Karpas-422 (cell line): ENCODE results near the gene HDGFL2. TPM values are rescaled to one million over a fixed set of nuclear protein-coding genes. Genes with fewer than 3 reads are reported as not detected.

Experiments used
- DNase-seq: peaks from one replicate; pipeline ENCODE4 v3.0.0-alpha.2; 2015
- H2AFZ ChIP-seq: fragments of 200-600 bp; sonication (generic); 2 replicates; pipeline ENCODE4 v1.6.1; 2014; ENCODE audit warnings: antibody characterized with exemption, low read length, mixed read lengths
- H3K27ac ChIP-seq: fragments of 200-600 bp; sonication (generic); 2 replicates; pipeline ENCODE4 v1.5.1; 2014; ENCODE audit warnings: mild to moderate bottlenecking, low read length, moderate library complexity
- H3K27me3 ChIP-seq: fragments of 200-600 bp; sonication (generic); 2 replicates; pipeline ENCODE4 v1.6.1; 2014; ENCODE audit warnings: low read length, mixed read lengths
- H3K36me3 ChIP-seq: fragments of 200-600 bp; sonication (generic); 2 replicates; pipeline ENCODE4 v1.6.1; 2014; ENCODE audit warnings: low read length, mixed read lengths; ENCODE audit not compliant: insufficient read depth
- H3K4me1 ChIP-seq: fragments of 200-600 bp; sonication (generic); 2 replicates; pipeline ENCODE4 v1.6.1; 2014; ENCODE audit warnings: mild to moderate bottlenecking, low read length, mixed read lengths
- H3K4me2 ChIP-seq: fragments of 200-600 bp; sonication (generic); 2 replicates; pipeline ENCODE4 v1.6.1; 2014; ENCODE audit warnings: low read length, low read depth, mild to moderate bottlenecking; ENCODE audit not compliant: poor library complexity, severe bottlenecking
- H3K4me3 ChIP-seq: fragments of 200-600 bp; sonication (generic); 2 replicates; pipeline ENCODE4 v1.5.1; 2014; ENCODE audit warnings: mild to moderate bottlenecking, antibody characterized with exemption, low read length, mixed read lengths
- H3K79me2 ChIP-seq: fragments of 200-600 bp; sonication (generic); 2 replicates; pipeline ENCODE4 v1.6.1; 2014; ENCODE audit warnings: mild to moderate bottlenecking, low read length, mixed read lengths
- H3K9ac ChIP-seq: fragments of 200-600 bp; sonication (generic); 2 replicates; pipeline ENCODE4 v1.6.0; 2014; ENCODE audit warnings: low read length
- H3K9me2 ChIP-seq: fragments of 200-600 bp; sonication (generic), shearing (Covaris generic); replicated peaks from 2 replicates; pipeline ENCODE4 v1.6.0; 2014; ENCODE audit warnings: mild to moderate bottlenecking, low read length, moderate library complexity; ENCODE audit not compliant: insufficient read depth
- H3K9me3 ChIP-seq: fragments of 300-700, 200-600 bp; sonication (generic); 2 replicates; pipeline ENCODE4 v1.6.1; 2014; ENCODE audit warnings: low read length, mixed read lengths
- H4K20me1 ChIP-seq: fragments of 200-600 bp; sonication (generic); 2 replicates; pipeline ENCODE4 v1.6.1; 2014; ENCODE audit warnings: mild to moderate bottlenecking, antibody characterized with exemption, low read length, low read depth; ENCODE audit not compliant: insufficient read depth
- total RNA-seq: library from RNA; depleted of rRNA; stranded (reverse); fragments of >200 nt; shearing (Covaris generic); gene quantifications from 2 replicates; pipeline ENCODE4 v1.2.3, GENCODE V29; 2014; ENCODE audit warnings: low replicate concordance

Gene HDGFL2
- total RNA-seq, 1 experiment from 2014 or later: 49.9 TPM

- H3K4me1 ChIP-seq: no peaks in the 10 kb centered on the region
- H3K9ac ChIP-seq: no peak overlapping the region
- no peak for DNase-seq
- H3K9me2 ChIP-seq: no peaks in the 10 kb centered on the region
- no peaks in the 10 kb centered on the region for H3K9me3 ChIP-seq
- H3K4me2 ChIP-seq: no peak overlapping the region
- no peak overlapping the region for H3K4me3 ChIP-seq
- no peaks in the 10 kb centered on the region for H3K79me2 ChIP-seq
- no peak overlapping the region for H2AFZ ChIP-seq
- no peaks in the 10 kb centered on the region for H3K27me3 ChIP-seq
- H4K20me1 ChIP-seq: no peaks in the 10 kb centered on the region
- no peaks in the 10 kb centered on the region for H3K36me3 ChIP-seq
- H3K27ac ChIP-seq: no peak overlapping the region
Measured at GRCh38 chr19:4502282-4503131, 30.4 kb downstream of the HDGFL2 start.

- Histone ChIP-seq H3K4me1 (no peaks in the 10 kb centered on the region), H3K4me3 (no peak overlapping the region), H2AFZ (no peak overlapping the region), H3K4me2 (no peak overlapping the region), H3K27me3 (no peaks in the 10 kb centered on the region), H3K9me3 (no peaks in the 10 kb centered on the region), H3K9ac (no peak overlapping the region), H3K27ac (no peak overlapping the region), H3K36me3 (no peaks in the 10 kb centered on the region), H3K9me2 (no peaks in the 10 kb centered on the region), H4K20me1 (no peaks in the 10 kb centered on the region), H3K79me2 (no peaks in the 10 kb centered on the region)
- no peak for DNase-seq
Measured at GRCh38 chr19:4503132-4503824, 31.2 kb downstream of the HDGFL2 start.

GRCh38 chr19:4503825-4504170, 31.7 kb downstream of the HDGFL2 start:
- no peak for DNase-seq
- no peak overlapping the region for H3K4me2 ChIP-seq
- H3K9ac ChIP-seq: no peak overlapping the region
- no peaks in the 10 kb centered on the region for H3K9me2 ChIP-seq
- H3K27ac ChIP-seq: no peak overlapping the region
- H3K36me3 ChIP-seq: no peaks in the 10 kb centered on the region
- H3K4me1 ChIP-seq: no peaks in the 10 kb centered on the region
- no peaks in the 10 kb centered on the region for H3K9me3 ChIP-seq
- no peaks in the 10 kb centered on the region for H4K20me1 ChIP-seq
- no peak overlapping the region for H3K4me3 ChIP-seq
- no peaks in the 10 kb centered on the region for H3K79me2 ChIP-seq
- H2AFZ ChIP-seq: no peak overlapping the region
- no peaks in the 10 kb centered on the region for H3K27me3 ChIP-seq

- Histone ChIP-seq H3K36me3 (no peaks in the 10 kb centered on the region), H3K27me3 (no peaks in the 10 kb centered on the region), H3K4me1 (no peaks in the 10 kb centered on the region), H3K4me3 (no peak overlapping the region), H3K9ac (no peak overlapping the region), H3K9me3 (no peaks in the 10 kb centered on the region), H2AFZ (no peak overlapping the region), H3K79me2 (no peaks in the 10 kb centered on the region), H3K27ac (no peak overlapping the region), H3K9me2 (no peaks in the 10 kb centered on the region), H3K4me2 (no peak overlapping the region), H4K20me1 (no peaks in the 10 kb centered on the region)
- DNase-seq: no peak
Measured at GRCh38 chr19:4504297-4504701, 32.2 kb downstream of the HDGFL2 start.

GRCh38 chr19:4504891-4505569, 32.9 kb downstream of the HDGFL2 start:
- no peaks in the 10 kb centered on the region for H3K79me2 ChIP-seq

GRCh38 chr19:4505570-4506448, 33.7 kb downstream of the HDGFL2 start:
- no peak for DNase-seq
- Histone ChIP-seq H3K27me3 (no peaks in the 10 kb centered on the region), H3K4me1 (no peaks in the 10 kb centered on the region), H2AFZ (no peak overlapping the region), H3K9me2 (no peaks in the 10 kb centered on the region), H3K27ac (no peak overlapping the region), H3K9me3 (no peaks in the 10 kb centered on the region), H3K4me2 (no peak overlapping the region), H3K36me3 (no peaks in the 10 kb centered on the region), H4K20me1 (no peaks in the 10 kb centered on the region), H3K79me2 (no peaks in the 10 kb centered on the region), H3K9ac (no peak overlapping the region), H3K4me3 (no peak overlapping the region)

More at GRCh38 chr19:4504891-4505569, 32.9 kb downstream of the HDGFL2 start:
- DNase-seq: no peak
- no peaks in the 10 kb centered on the region for H3K9me3 ChIP-seq
- H3K4me3 ChIP-seq: no peak overlapping the region
- no peaks in the 10 kb centered on the region for H3K9me2 ChIP-seq
- no peaks in the 10 kb centered on the region for H4K20me1 ChIP-seq
- no peak overlapping the region for H3K27ac ChIP-seq
- H2AFZ ChIP-seq: no peak overlapping the region
- no peak overlapping the region for H3K9ac ChIP-seq
- H3K27me3 ChIP-seq: no peaks in the 10 kb centered on the region
- H3K4me1 ChIP-seq: no peaks in the 10 kb centered on the region
- no peaks in the 10 kb centered on the region for H3K36me3 ChIP-seq
- no peak overlapping the region for H3K4me2 ChIP-seq

GRCh38 chr19:4506449-4507149, 34.5 kb downstream of the HDGFL2 start:
- Histone ChIP-seq H3K9me3 (no peaks in the 10 kb centered on the region), H3K36me3 (no peaks in the 10 kb centered on the region), H3K4me3 (no peak overlapping the region), H3K4me2 (no peak overlapping the region), H3K9me2 (no peaks in the 10 kb centered on the region), H2AFZ (no peak overlapping the region), H3K79me2 (no peaks in the 10 kb centered on the region), H3K27me3 (no peaks in the 10 kb centered on the region), H3K27ac (no peak overlapping the region), H4K20me1 (no peaks in the 10 kb centered on the region), H3K9ac (no peak overlapping the region), H3K4me1 (no peaks in the 10 kb centered on the region)
- DNase-seq: no peak
